ENCODE results near the gene CDKL4.
"Not testable (repeated sequence)": the region's sequence is repeated elsewhere in the genome, so short reads cannot be mapped to it uniquely, and the experiment has no call there.

CDKL4 gene

GRCh38 chr2:39140948-39141333 lies 102.8 kb downstream of the CDKL4 start:
- not testable (repeated sequence) for DNase-seq

- DNase-seq, result no peak
These were observed 103.4 kb downstream of the CDKL4 start for GRCh38 chr2:39140322-39140847.

- DNase-seq, result no peak
These were observed 104.1 kb downstream of the CDKL4 start for GRCh38 chr2:39139511-39140237.

GRCh38 chr2:39138837-39139211 lies 104.9 kb downstream of the CDKL4 start:
- DNase-seq, result no peak

GRCh38 chr2:39138187-39138836 lies 105.5 kb downstream of the CDKL4 start:
- not testable (repeated sequence) for DNase-seq

- no peak for DNase-seq
These were observed 107.0 kb downstream of the CDKL4 start for GRCh38 chr2:39136799-39137198.

GRCh38 chr2:39135690-39136259 lies 108.0 kb downstream of the CDKL4 start:
- no peak for DNase-seq

- no peak for DNase-seq
These were observed 110.4 kb downstream of the CDKL4 start for GRCh38 chr2:39133215-39133851.

- no peak for DNase-seq
These were observed 114.8 kb downstream of the CDKL4 start for GRCh38 chr2:39128919-39129391.

- no peak for DNase-seq
These were observed 115.8 kb downstream of the CDKL4 start for GRCh38 chr2:39127973-39128372.

All from NCI-H1436 (cell line).